Measurements from ENCODE around the gene SPATA9. TPM values are rescaled to one million over a fixed set of nuclear protein-coding genes. Genes with fewer than 3 reads are reported as not detected.

Gene SPATA9
- total RNA-seq, 2 donors from 2014 or later: 0.70 to 2.0 TPM

GRCh38 chr5:95624368-95624767 lies 58.4 kb downstream of the SPATA9 start:
- Mint-ChIP-seq H3K9me3 (peaks cover 18% of the 10 kb centered on the region), H3K36me3 (ENCODE audit: low read depth) (no peaks in the 10 kb centered on the region), H3K4me1 (peaks cover 5% of the 10 kb centered on the region), H3K4me3 (no peak overlapping the region), H3K27ac (no peak overlapping the region), H3K27me3 (ENCODE audit: insufficient read depth) (peaks cover 45% of the 10 kb centered on the region)
- no peak overlapping the region for H3K27ac ChIP-seq (ENCODE audit: low read depth, low read length)
- 83% methylated on average over 2 of the region's 2 CpGs; no CpG with 5 or more reads in 1 of the 2 experiments for WGBS, 2 experiments (ENCODE audit: insufficient coverage in 1 of 2, insufficient read length in 1 of 2)
- H3K4me3 ChIP-seq (ENCODE audit: low read length): no peak overlapping the region
- DNase-seq: no peak
- no peaks in the 10 kb centered on the region for H3K4me1 ChIP-seq (ENCODE audit: control insufficient read depth, insufficient read depth, low read length)
- H3K36me3 ChIP-seq (ENCODE audit: control insufficient read depth, insufficient read depth, low read length): no peaks in the 10 kb centered on the region
- H3K27me3 ChIP-seq (ENCODE audit: control insufficient read depth, insufficient read depth, low read length, poor library complexity, severe bottlenecking): peaks cover 53% of the 10 kb centered on the region
- H3K9ac ChIP-seq (ENCODE audit: extremely low read depth, low read length, poor library complexity, severe bottlenecking): no peak overlapping the region
- peaks cover 16% of the 10 kb centered on the region for H3K9me3 ChIP-seq (ENCODE audit: control insufficient read depth, low read length)
- TF ChIP-seq CTCF (conservative IDR thresholded peaks at IDR 0.05): no peak

- Mint-ChIP-seq H3K36me3 (ENCODE audit: low read depth) (no peaks in the 10 kb centered on the region), H3K4me3 (no peak overlapping the region), H3K4me1 (peaks cover 5% of the 10 kb centered on the region), H3K27me3 (ENCODE audit: insufficient read depth) (peaks cover 51% of the 10 kb centered on the region), H3K27ac (no peak overlapping the region), H3K9me3 (peaks cover 12% of the 10 kb centered on the region)
- H3K27ac ChIP-seq (ENCODE audit: low read depth, low read length): no peak overlapping the region
- no peaks in the 10 kb centered on the region for H3K36me3 ChIP-seq (ENCODE audit: control insufficient read depth, insufficient read depth, low read length)
- peaks cover 11% of the 10 kb centered on the region for H3K9me3 ChIP-seq (ENCODE audit: control insufficient read depth, low read length)
- H3K27me3 ChIP-seq (ENCODE audit: control insufficient read depth, insufficient read depth, low read length, poor library complexity, severe bottlenecking): peaks cover 60% of the 10 kb centered on the region
- WGBS, 2 experiments (ENCODE audit: insufficient coverage in 1 of 2, insufficient read length in 1 of 2): 85 to 93% methylated on average over 4 to 5 of the region's 5 CpGs
- H3K4me1 ChIP-seq (ENCODE audit: control insufficient read depth, insufficient read depth, low read length): no peaks in the 10 kb centered on the region
- TF ChIP-seq CTCF (conservative IDR thresholded peaks at IDR 0.05): no peak
- no peak overlapping the region for H3K4me3 ChIP-seq (ENCODE audit: low read length)
- H3K9ac ChIP-seq (ENCODE audit: extremely low read depth, low read length, poor library complexity, severe bottlenecking): no peak overlapping the region
- DNase-seq: no peak
Observed at GRCh38 chr5:95623706-95624105, 59.1 kb downstream of the SPATA9 start.

GRCh38 chr5:95621839-95622629 lies 60.8 kb downstream of the SPATA9 start:
- peak overlapping the region; percentile 73 for H3K4me3 ChIP-seq (ENCODE audit: low read length)
- H3K9me3 ChIP-seq (ENCODE audit: control insufficient read depth, low read length): no peaks in the 10 kb centered on the region
- WGBS, 2 experiments (ENCODE audit: insufficient coverage in 1 of 2, insufficient read length in 1 of 2): 79 to 88% methylated on average over 2 to 8 of the region's 8 CpGs
- no peaks in the 10 kb centered on the region for H3K4me1 ChIP-seq (ENCODE audit: control insufficient read depth, insufficient read depth, low read length)
- no peak for TF ChIP-seq CTCF (conservative IDR thresholded peaks at IDR 0.05)
- H3K36me3 ChIP-seq (ENCODE audit: control insufficient read depth, insufficient read depth, low read length): no peaks in the 10 kb centered on the region
- Mint-ChIP-seq H3K4me1 (peaks cover 5% of the 10 kb centered on the region), H3K9me3 (no peaks in the 10 kb centered on the region), H3K4me3 (peak overlapping the region; percentile 47), H3K36me3 (ENCODE audit: low read depth) (no peaks in the 10 kb centered on the region), H3K27ac (no peak overlapping the region), H3K27me3 (ENCODE audit: insufficient read depth) (peaks cover 64% of the 10 kb centered on the region)
- DNase-seq: no peak
- no peak overlapping the region for H3K9ac ChIP-seq (ENCODE audit: extremely low read depth, low read length, poor library complexity, severe bottlenecking)
- H3K27ac ChIP-seq (ENCODE audit: low read depth, low read length): no peak overlapping the region
- H3K27me3 ChIP-seq (ENCODE audit: control insufficient read depth, insufficient read depth, low read length, poor library complexity, severe bottlenecking): peaks cover 70% of the 10 kb centered on the region

Measured in endodermal cell (in vitro differentiated cells).